ENCODE results near the gene CDC37L1.
A peak's percentile ranks its signal among the peaks of the same experiment; 100 is the strongest.

The CDC37L1 gene

DNA sequence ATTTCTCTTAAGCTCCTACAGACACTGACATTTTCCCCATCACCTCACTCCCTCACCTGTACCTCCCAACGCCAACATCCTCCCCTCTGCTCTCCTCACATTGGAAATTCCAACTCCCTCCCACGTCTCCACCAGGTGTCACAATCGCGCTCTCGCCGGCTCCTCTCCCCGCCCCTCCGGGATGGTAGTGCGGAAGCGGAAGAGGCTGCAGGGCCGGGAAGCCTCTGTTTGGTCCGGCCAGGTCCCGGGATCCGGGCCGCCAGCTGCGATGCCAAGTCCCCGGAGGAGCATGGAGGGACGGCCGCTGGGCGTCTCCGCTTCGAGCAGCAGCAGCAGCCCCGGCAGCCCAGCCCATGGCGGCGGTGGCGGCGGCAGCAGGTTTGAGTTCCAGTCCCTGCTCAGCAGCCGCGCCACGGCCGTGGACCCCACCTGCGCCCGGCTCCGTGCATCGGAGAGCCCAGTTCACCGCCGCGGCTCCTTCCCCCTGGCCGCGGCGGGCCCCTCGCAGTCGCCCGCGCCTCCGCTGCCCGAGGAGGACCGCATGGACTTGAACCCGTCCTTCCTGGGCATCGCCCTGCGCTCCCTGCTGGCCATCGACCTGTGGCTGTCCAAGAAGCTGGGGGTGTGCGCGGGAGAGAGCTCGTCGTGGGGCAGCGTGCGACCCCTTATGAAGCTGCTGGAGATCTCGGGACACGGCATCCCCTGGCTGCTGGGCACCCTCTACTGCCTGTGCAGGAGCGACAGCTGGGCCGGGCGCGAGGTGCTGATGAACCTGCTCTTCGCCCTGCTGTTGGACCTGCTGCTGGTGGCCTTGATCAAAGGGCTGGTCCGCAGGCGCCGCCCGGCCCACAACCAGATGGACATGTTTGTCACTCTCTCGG is 17.0 kb upstream of the CDC37L1 start, which contains the start of gene PLPP6:
PLPP6 (plus strand) TSS at position 187 of the 881 bp plus-strand sequence; CDS start at position 269, 82 bp downstream.
- peak within 1 kb of the TSS; percentile 63 for H3K27ac ChIP-seq
- ChIA-PET POLR2A (ENCODE audit: low non-redundant PET) (no interaction called here), CTCF (interaction anchor here (0.6 kb wide), 1 partner anchor 263 kb away, joined by 3 read pairs; no protein-coding TSS in a partner anchor)
- peak; percentile 81 for DNase-seq (ENCODE audit: low spot score)
- TF ChIP-seq, protein P1, sequence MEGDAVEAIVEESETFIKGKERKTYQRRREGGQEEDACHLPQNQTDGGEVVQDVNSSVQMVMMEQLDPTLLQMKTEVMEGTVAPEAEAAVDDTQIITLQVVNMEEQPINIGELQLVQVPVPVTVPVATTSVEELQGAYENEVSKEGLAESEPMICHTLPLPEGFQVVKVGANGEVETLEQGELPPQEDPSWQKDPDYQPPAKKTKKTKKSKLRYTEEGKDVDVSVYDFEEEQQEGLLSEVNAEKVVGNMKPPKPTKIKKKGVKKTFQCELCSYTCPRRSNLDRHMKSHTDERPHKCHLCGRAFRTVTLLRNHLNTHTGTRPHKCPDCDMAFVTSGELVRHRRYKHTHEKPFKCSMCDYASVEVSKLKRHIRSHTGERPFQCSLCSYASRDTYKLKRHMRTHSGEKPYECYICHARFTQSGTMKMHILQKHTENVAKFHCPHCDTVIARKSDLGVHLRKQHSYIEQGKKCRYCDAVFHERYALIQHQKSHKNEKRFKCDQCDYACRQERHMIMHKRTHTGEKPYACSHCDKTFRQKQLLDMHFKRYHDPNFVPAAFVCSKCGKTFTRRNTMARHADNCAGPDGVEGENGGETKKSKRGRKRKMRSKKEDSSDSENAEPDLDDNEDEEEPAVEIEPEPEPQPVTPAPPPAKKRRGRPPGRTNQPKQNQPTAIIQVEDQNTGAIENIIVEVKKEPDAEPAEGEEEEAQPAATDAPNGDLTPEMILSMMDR (conservative IDR thresholded peaks at IDR 0.05; ENCODE audit: low read depth), result peak; percentile 67

DNA sequence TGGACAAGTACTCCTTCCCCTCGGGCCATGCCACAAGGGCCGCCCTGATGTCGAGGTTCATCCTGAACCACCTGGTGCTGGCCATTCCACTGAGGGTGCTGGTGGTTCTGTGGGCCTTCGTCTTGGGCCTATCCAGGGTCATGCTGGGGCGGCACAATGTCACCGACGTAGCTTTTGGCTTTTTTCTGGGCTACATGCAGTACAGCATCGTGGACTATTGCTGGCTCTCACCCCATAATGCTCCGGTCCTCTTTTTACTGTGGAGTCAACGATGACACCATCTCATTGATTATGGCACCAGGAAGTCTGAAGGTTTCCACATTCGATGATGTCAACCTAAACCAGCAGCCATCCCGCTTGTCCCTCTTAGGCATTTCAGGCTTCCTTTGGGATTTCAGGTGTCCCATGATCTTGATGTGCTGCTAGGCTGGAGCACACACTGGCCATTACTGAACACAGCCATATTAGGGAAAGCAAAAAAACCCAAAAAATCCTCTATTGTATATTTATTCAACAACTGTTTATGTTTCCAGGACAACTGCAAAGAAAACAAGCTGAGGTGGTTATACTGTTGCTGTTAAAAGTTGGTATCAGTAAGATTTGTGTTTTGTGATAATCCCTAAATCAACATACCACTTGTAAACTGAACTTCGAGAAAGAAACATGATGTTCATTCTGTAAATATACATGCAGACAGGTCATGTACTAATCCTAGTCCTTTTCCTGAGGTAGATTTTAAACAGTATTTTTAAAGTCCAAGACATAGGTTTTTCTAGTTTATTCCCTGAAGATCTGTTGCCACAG is 16.2 kb upstream of the CDC37L1 start:
- ChIA-PET POLR2A (ENCODE audit: low non-redundant PET) (no interaction called here), CTCF (interaction anchor here (0.6 kb wide), 1 partner anchor 262 kb away, joined by 3 read pairs; no protein-coding TSS in a partner anchor)
- peak overlapping the region; percentile 63 for H3K27ac ChIP-seq
- DNase-seq (ENCODE audit: low spot score), result no peak
- TF ChIP-seq, protein P1 (conservative IDR thresholded peaks at IDR 0.05; ENCODE audit: low read depth), result no peak

DNA sequence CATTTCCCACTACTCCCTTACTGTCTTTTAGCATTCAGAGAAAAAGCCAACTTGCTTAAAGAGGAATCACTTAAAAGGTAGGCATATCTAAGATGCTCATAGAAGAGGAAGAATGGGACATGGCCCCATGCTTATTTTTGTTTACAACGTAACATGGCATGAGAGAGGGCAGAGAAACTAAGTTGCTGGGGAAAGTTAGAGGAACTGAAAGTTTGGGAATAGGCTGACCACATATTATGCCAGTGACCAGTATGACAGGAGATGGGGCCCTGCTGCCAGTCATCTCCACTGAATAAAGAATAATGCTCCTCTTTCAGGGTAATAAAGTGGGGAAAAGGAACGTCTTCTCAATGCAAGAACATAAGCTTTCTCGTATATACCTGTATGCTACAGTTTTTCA is 15.4 kb upstream of the CDC37L1 start:
- CTCF ChIA-PET, result interaction anchor here (0.7 kb wide), 1 partner anchor 99 kb away, joined by 3 read pairs; no protein-coding TSS in a partner anchor
- TF ChIP-seq, protein P1 (conservative IDR thresholded peaks at IDR 0.05; ENCODE audit: low read depth), result no peak
- POLR2A ChIA-PET (ENCODE audit: low non-redundant PET), result no interaction called here

DNA sequence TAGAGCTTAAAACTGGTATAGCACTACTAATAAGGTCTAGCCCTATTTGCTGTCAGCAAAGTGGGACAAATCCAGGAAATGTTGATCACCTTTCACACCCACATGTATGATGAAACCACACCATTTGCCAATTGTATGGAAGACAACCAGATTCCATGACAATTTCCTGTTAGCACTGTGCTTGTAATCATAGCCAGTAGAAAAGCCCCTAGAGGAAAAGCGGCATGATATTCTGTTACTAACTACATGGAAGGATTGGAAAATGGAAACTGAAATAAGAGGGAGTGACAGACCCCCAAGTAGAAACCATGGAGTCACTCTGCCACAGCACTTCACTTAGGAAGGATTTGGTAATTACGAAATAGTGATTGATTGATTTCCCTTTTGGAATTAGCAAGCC is 14.0 kb upstream of the CDC37L1 start:
- POLR2A ChIA-PET (ENCODE audit: low non-redundant PET), result no interaction called here
- TF ChIP-seq, protein P1 (conservative IDR thresholded peaks at IDR 0.05; ENCODE audit: low read depth), result no peak
- CTCF ChIA-PET, result no interaction called here
- no peak for DNase-seq (ENCODE audit: low spot score)
- H3K27ac ChIP-seq, result no peak overlapping the region

More for the DNA sequence above, 15.4 kb upstream of the CDC37L1 start:
- H3K27ac ChIP-seq, result no peak overlapping the region
- no peak for DNase-seq (ENCODE audit: low spot score)

DNA sequence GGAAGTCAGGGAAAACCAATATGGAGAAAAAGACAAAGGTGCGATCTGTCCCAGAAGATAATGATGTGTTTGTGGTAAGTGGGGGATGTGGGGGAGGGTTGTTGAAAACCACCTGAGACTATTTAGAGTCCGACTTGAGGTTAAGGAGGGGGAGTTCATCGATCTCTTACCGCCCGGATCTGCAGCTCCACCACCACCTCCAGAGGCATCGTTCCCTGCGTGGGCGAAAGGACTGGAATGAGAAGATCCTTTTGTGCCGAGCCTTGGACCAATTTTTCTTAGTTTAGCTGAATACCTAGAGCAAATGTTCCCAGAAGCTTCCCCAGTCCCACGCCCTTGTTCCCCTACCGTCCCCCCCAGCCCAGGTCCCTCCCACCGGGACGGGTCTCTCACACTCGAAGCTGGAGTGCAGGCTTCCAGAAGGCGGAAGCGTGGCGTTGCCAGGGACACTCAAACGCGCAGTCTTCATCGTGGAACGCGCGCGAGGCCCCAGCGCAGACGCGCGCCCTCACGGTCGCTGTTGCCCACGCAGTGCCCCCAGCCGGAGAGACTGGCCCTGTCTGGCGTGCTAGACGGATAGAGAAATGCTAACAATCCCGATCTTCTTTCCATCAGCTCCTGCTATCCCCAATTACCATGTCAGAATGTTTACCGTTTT is 13.2 kb upstream of the CDC37L1 start, which contains the start of gene SPATA6L:
SPATA6L (minus strand) TSS at position 439 of the 658 bp plus-strand sequence; CDS start at position 209, 230 bp downstream.
- TF ChIP-seq, protein P1 (conservative IDR thresholded peaks at IDR 0.05; ENCODE audit: low read depth), result peak; percentile 14; the same call in 1 of the 2 replicates
- peak within 1 kb of the TSS; percentile 46 for H3K27ac ChIP-seq
- ChIA-PET CTCF (interaction anchor here (1.3 kb wide), 1 partner anchor 13 kb away, joined by 6 read pairs; the partner anchor contains the start of gene CDC37L1), POLR2A (ENCODE audit: low non-redundant PET) (interaction anchor here (0.7 kb wide), 1 partner anchor 61 kb away, joined by 3 read pairs; no protein-coding TSS in a partner anchor)
- no peak for DNase-seq (ENCODE audit: low spot score)
